GM19351 (cell line): ENCODE data around the gene ITGAE.
"Not testable (repeated sequence)": the region's sequence is repeated elsewhere in the genome, so short reads cannot be mapped to it uniquely, and the experiment has no call there.

ENCODE experiments used
- ATAC-seq: cut with Tn5 transposase; IDR thresholded peaks from one replicate; pipeline ENCODE4 v1.9.1; 2021; ENCODE audit warnings: mild to moderate bottlenecking, moderate library complexity; ENCODE audit not compliant: unreplicated experiment

Gene ITGAE

DNA sequence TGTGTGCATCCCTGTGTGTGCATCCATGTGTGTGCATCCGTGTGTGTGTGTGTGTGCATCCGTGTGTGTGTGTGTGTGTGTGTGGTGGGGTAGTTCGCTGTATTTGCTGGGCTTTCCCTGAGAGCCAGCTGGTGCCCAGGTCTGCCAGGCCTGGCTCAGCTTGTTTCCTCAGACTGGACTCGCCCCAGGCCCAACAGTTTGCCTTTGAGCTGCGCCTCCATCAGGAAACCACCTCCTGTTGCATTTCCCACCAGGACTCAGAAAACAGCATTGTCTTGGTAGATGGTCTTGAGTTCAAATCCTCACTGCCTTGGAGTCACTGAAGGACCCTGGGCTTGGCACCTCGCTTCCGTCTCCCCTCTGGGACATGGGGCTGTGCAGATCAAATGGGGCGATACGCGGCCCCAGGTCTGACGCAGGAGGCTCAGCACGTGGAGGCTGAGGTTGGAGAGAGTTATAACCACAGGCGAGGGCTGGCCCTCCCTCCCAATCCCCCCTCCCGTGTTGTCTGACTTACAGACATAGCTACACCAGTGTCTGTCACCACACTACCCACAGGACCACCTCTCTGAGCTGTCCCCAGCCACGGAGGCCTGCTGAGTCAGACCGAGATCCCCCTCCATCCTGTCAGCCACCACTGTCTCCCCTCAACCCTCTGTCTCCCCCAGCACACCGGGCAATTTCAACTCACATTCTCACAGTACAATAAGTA is 4.7 kb downstream of the ITGAE start:
- peak; percentile 81 for ATAC-seq

DNA sequence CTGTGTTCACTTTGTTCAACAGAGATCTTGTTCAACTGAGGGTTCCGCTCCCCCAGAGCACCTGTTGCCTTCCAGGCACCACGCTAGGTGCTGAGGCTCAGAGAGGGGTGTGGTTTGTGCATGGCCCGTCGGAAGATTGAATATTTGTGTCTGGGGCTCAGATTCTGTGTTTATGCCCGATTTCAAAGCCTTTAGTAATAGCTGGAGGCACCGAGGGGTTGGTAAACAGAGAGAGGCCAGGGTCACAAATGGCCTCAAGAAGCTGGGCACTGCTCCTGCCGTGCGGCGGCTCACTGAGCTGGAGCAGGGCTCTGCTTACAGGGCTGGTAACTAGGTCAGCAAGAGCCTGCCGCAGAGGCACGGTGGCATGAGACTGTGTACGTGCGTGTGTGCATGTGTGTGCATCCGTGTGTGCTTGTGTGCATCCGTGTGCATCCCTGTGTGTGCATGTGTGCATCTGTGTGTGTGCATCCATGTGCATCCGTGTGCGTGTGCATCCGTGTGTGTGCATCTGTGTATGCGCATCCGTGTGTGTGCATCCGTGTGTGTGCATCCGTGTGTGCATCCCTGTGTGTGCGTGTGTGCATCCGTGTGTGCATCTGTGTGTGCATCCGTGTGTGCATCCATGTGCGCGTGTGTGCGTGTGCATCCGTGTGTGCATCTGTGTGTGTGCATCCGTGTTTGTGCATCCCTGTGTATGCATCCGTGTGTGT is 5.4 kb downstream of the ITGAE start:
- ATAC-seq, result no peak

DNA sequence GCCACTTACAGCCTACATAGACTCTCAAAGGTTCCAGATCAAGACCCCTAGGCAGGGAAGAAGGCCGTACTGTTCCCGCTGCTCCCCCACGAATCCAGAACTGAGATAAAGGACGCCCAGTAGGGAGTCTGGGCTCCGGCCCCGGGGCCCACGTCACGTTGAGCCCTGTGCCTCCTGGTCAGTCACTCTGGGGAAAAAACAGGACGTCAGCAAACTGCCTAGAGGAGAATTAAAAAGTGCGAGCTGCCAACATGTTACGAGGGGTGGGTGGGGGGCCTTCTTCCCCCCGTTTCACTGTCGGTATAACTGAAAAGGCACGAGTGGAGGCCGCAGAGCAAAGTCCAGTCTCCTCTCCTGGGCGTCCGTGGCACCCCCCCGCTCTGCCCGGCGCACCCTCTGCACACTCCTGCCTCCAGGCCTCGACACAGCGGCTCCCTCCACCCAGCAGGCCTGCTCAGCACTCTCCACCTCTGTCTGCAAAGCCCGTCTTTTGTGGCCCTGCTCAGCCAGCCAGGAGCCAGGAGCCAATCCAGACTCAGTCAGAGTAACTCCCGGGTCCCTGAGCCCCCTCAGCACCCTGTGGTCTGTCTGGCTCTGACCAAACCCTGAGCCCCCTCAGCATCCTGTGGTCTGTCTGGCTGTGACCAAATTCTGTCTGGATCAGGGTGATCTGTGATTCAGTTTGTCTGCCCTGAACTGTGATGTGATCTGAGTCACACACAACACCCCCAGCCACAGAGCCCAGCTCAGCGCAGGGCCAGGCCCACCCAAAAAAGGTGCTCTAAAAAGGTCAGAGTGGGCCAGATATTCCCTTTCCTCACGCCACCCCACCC is 6.2 kb downstream of the ITGAE start:
- no peak for ATAC-seq

DNA sequence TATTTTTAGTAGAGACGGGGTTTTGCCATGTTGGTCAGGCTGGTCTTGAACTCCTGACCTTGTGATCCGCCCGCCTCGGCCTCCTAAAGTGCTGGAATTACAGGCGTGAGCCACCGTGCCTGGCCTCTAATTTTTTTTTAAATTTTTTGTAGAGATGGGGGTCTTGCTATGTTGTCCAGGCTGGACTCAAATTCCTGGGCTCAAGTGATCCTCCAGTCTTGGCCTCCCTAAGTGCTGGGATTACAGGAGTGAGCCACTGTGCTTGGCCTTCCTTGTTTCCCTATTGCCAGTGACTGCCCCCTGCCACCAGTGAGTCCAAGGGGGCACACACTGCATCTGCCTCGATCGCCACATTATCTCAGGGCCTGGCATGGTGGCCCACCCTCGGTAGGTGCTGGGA is 6.8 kb downstream of the ITGAE start:
- not testable (repeated sequence) for ATAC-seq

DNA sequence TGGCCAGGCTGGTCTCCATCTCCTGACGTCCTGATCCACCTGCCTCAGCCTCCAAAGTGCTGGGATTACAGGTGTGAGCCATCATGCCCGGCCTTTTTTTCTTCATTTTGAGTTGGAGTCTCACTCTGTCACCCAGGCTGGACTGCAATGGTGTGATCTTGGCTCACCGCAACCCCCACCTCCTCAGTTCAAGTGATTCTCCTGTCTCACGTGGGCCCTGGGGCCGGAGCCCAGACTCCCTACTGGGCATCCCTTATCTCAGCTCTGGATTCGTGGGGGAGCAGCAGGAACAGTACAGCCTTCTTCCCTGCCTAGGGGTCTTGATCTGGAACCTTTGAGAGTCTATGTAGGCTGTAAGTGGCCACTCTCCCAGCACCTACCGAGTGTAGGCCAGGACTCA is 7.7 kb downstream of the ITGAE start:
- ATAC-seq, result not testable (repeated sequence)

DNA sequence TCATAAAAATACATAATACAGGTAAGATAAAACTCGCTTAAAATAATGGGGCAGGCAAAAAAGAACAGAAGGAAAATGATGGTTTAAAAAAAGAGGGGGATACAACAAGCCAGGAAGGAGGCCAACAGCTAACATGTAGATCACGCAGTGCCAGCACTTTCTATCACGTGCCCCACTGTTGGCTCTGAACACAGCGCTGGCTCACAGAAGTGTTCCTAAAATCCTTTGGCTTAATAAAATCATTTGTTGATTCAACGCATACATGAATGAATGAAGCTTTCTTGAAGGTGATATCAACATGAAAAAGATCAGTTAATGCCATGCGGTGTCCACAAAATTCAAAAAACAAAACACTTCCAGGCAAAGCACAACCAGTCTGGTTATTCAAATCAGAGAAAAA is 8.5 kb downstream of the ITGAE start:
- ATAC-seq, result no peak

DNA sequence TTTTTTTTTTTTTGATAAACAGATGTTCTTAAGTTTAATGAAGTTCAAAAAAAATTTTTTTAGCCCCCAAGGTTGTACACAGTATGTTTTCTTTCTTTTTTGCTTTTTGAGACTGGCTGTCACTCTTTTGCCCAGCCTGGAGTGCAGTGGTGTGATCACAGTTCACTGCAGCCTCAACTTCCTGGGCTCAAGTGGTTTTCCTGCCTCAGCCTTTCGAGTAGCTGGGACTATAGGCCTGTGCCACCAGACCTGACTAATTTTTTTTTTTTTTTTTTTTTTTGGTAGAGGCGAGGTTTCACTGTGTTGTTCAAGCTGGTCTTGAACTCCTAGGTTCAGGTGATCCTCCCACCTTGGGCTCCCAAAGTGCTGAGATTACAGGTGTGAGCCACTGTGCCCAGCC is 12.8 kb downstream of the ITGAE start:
- ATAC-seq, result no peak

DNA sequence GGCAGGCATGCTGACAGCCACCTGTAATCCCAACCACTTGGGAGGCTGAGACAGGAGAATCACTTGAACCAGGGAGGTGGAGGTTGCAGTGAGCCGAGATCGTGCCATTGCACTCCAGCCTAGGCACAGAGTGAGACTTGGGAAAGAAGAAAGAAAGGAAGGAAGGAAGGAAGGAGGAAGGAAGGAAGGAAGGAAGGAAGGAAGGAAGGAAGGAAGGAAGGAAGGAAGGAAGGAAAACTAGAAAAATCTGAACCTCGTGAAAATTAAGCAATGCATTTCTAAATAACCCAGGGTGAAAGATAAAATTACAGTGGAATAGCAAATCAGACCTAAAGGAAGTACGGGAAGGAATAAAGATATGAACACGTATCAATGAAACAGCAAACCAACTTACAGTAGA is 15.7 kb downstream of the ITGAE start:
- not testable (repeated sequence) for ATAC-seq

DNA sequence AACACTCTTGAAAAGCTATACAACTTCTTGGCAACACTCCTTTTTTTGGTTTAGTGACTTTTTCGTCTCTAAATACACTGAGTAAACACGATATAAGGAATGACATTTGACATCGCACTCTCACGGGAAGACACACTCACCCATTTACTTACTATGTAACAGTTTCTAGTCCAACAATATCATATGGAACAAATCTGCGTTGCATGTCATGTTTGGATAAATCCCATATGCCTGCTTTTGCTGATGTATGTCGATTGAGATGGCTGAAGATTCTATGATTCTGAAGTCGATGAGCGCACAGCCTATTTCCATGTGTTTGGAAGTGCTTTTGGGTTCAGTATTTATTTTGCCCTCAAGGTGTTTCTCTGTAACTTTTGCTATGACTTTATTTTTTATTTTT is 18.2 kb downstream of the ITGAE start:
- no peak for ATAC-seq

DNA sequence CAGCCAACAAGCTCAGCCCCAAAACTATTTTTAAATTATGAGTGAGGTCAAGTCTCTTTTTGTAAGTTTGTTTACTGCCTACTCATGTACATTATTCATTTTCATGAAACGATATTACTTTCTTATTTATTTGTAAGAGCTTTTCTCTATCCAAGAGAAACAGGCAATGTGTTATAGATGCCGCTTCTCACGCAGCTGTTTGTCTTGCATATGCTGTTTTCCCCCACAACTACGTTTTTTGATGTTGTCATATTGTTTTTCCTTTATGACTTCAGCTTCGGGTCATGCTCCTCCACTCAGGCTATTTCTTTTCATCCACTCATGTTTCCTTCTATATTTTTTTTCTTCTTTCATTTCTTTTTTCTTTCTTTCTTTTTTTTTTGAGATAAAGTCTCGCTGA is 20.0 kb downstream of the ITGAE start:
- ATAC-seq, result no peak

DNA sequence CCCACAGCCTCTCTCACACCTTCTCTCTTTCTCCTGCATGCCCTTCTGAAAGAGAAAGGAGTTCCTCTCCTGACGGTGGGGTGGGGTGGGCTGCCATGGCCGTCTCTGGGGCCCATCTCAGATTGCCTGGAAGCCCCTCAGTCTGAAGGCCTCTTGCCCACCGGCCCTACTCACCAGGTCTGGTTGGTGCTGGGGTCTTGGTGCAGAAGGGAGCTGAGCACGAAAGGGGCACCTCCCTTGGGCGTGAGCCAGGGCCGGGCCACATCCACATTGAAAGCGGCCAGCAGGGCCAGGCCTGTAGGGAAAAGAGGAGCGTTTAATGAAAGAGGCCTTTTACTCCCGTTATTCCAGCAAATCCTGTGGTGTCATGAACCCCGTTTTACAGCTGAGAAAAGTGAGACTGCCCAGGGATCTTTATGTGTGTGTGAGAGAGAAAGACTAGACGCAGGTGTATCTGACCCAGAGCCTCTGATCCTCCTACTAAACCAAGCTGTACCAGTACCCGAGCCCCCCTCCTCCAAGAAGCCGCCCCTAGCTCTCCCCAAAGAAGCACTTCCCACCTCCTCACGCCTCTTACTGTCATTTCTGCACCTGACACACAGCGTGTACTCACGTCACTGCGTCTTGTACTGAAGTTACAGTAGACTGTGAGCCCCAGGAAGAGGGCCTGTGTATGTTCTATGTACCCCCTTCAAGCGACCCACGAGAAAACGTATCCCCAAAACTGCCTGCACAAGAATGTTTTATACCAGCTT is 23.4 kb downstream of the ITGAE start:
- ATAC-seq, result no peak

DNA sequence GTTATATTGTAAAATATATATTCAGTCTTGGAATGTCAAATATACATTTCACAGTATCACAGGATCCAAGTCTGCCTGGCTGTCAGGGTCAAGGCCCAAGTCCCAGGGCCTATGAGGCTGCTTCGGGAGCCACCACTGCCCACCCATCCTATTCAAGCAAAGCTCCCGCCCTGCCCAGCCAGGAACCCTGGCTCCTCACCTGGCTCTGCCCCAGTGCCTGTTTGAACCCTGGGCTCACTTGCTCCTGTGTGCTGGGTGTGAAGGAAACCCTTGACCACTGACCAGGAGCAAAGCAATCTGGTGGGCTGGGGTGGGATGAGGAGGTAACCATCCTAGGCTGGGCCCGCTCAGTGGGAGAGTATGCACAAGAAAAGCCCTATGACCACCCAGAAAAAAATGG is 27.0 kb downstream of the ITGAE start:
- ATAC-seq, result no peak

DNA sequence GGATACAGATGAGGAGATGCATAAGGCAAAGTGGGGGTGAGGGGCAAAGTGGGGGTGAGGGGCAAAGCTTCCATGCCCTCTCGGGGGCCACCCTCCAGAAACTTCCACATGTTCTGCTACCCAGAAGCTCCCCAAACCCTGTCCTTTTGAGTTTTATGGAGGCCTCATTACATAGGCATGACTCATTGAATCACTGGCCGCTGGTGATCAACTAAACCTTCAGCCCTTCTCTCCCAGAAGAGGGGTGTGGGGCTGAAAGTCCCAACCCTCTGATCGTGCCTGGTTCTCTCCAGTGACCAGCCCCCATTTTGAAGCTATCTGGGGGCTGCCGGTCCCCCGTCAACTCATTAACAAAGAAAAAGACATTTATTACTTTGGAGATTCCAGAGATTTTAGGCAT is 27.5 kb downstream of the ITGAE start:
- ATAC-seq, result no peak

DNA sequence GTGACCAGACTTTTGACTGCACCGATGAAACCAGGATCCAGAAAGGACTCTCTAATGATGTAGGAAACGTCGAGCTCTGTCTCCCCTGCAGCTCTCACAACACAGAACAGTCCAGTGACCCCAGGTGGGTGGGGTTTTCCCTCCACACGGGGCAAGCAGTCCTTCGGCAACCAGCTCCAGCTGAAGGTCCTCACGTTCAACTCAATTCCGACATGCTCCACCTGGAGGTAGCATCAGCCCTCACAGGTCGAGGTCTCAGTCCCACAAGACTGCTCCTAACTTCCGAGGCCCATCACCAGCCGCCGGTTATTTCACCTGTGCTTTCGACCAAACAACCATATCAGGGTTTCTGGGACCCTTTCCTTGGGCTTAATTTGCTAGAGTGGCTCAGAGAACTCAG is 28.2 kb downstream of the ITGAE start:
- no peak for ATAC-seq

DNA sequence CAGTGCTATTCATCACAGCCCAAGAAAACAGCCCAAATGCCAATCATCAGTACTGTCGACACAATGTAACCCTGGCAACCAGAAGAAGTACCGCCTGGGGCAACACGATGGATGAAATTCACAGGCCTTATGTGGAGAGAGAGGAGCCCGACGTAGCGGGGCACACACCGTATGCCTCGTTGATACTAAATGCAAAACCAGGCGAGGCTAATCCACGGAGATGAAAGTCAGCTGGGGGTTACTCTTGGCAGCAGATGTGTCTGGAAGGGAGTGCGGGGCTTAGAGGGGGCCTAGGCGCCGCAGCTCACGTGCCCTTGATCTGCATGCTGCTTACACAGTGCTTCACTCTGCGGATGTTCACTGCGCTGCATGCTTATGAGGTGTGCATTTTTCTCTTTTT is 29.8 kb downstream of the ITGAE start:
- no peak for ATAC-seq

DNA sequence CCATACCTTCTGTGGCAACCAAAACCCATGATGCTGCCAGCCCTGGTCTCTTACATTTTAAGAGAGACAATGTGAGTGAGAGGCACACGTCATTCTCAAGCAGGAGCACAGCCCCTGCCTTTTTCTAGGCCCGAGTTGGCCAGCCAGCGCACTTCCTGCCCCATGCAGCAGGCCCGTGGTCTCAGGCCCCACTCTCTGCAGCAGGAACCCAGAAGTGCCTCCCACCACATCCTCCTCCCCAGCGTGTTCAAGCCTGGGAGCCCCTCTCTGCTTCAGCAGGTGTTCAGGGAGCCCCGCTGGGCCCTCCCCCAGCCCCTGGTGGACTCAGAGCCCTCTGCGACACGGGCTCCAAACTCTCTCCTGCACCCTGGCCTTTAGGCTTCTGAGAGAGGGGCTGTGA is 30.5 kb downstream of the ITGAE start:
- ATAC-seq, result no peak

DNA sequence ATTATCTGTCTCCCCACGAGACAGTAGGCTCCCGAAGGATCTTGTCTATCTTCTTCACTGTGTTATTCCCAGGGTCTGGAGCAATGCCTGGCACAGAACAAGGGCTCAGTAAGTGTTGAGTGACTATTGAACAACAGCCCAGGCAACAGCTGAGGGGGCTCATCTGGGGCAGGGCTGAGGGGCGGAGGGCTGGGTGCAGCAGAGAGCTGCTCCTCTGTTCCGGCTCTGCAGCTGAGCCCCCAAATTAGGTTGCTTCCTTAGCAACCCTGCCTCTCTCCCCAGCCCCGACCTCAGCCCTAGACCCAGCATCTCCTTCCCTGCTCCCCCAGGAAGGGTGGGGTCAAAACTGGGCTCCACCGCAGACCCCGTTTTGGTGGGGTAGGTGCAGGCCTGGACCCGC is 32.2 kb downstream of the ITGAE start:
- no peak for ATAC-seq

DNA sequence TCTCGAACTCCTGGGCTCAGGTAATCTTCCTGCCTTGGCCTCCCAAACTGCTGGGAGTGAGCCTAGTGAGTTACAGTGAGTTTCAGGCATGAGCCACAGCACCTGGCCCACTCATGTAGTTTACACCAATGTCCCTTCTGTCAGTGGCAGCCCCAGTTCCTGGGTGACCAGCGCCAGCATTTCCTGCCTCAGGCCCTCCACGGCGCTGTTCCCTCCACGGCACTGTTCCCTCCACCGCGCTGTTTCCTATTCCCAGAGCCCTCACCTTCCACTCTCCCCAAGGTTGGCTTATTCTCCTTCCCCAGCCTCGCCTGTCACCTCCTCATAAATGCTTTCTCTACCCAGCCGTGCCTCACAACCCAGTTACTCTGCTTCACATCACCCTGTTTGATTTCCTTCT is 32.6 kb downstream of the ITGAE start:
- no peak for ATAC-seq

DNA sequence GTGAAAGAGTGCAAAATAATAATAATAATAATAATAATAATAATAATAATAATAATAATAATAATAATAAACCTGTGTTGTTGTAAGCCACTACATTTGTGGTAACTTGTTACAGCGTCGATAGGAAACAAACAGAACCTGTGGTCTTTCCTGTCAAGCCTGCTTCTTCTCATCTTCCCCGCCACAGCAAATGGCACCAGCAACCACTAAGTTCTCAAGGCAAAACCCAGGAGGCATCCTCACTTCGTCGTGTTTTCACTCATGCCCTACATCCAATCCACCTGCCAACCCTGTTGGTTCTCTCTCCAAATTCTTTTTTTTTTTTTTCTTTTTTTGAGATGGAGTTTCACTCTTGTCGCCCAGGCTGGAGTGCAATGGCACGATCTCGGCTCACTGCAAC is 34.2 kb downstream of the ITGAE start:
- no peak for ATAC-seq

DNA sequence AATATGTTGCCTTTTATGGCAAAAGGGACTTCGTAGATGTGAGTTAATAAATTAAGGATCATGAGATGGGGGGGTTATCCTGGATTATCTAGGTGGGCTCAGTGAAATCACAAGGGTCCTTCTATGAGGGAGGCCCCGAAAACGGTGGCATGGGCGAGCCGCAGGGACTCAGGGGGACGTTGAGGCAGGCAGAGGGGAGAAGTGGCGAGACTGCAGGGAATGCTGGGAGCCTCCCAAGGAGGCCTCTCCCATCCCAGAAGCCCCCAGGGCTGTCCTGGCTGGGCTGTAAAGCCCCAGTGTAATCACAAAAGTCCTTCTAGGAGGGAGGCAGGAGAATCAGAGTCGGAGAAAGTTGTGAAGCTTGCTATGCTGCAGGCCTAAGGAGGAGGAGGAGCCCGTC is 35.0 kb downstream of the ITGAE start:
- no peak for ATAC-seq

DNA sequence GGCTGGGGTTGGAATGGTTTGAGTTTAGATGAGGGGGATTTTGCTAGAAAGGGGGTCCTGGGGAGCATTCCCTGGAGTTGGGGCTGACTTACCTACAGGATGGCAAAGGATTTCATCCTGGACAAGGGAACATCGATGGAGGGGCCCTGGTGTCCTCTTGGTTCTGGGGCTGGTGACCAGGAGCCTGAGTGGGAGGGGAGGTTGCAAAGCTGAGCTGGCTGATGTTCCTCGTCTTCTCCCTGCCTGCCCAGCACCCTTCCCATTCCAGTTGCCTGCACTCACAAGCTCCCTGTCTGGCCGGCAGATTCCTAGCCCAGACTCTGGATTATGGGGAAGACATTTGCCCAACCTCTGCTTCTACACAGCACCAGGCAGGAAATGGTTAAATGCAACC is 37.2 kb downstream of the ITGAE start:
- ATAC-seq, result no peak
